ENCODE data around the gene KMT5C. TPM values are rescaled to one million over a fixed set of nuclear protein-coding genes. Genes with fewer than 3 reads are reported as not detected.
A peak's percentile ranks its signal among the peaks of the same experiment; 100 is the strongest.

KMT5C gene
- polyA plus RNA-seq, 3 donors = 0.89 to 26.9 (median 1.5) TPM

DNA sequence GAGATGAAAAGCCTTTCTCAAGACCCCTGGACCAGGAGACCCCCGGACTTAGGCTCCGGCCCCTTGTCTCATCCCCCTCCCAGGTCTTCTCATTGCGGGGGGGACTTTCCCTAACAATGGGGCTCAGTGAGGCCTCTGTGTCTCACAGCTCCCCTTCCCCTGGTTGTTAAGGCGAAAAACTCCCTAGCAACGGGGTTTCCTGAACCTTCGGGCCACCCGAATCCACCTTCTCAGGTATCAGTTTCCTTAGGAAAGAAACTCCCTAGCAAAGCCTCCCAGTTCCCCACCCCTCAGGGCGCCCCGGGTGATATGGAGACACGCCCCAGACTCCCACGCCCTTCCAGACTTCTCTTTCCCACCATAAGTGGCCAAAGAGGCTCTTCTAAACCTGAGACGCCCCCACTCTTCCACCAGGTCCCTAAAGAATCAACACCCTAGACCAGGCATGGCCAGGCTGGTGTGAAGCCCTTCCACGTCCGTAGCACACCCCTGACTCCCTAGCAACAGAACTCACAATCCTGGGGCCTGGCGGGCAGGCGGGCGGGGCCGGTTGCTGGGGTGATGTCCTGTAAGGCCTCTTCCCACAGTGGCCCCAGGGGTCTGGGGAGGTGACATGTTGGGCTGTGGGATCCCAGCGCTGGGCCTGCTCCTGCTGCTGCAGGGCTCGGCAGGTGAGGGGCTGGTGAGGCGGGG, 36.7 kb downstream of the KMT5C start, which contains the start of gene TMEM190:
Gene TMEM190, plus strand, starts transcription at position 586 of the 693 bp plus-strand sequence. Its CDS starts 28 bp downstream, at position 614.
- no peak within 1 kb of the TSS for H3K27ac ChIP-seq (ENCODE audit: low read depth in 1 of 2, low read length in 2 of 2)
- peaks cover 0 to 15% (median 0%) of the 10 kb centered on the region in 7 donors for H3K9me3 Mint-ChIP-seq
- no peak within 1 kb of the TSS for H3K4me2 ChIP-seq (replicated peaks; ENCODE audit: extremely low read depth, low read length, poor library complexity, severe bottlenecking)
- no peaks in the 10 kb centered on the region for H3K4me1 Mint-ChIP-seq
- peaks cover 5 to 68% of the 10 kb centered on the region in 2 donors for H3K27me3 ChIP-seq (ENCODE audit: control insufficient read depth in 2 of 2, insufficient read depth in 2 of 2, low read length in 2 of 2)
- H3K36me3 ChIP-seq (replicated peaks in 1 of 2; ENCODE audit: control insufficient read depth in 1 of 2, insufficient read depth in 2 of 2, low read length in 2 of 2) = no peaks in the 10 kb centered on the region
- H3K4me3 Mint-ChIP-seq = peak within 1 kb of the TSS in 1 of 2 donors; percentile 57
- H3K36me3 Mint-ChIP-seq = no peaks in the 10 kb centered on the region
- H3K79me2 ChIP-seq (ENCODE audit: insufficient read depth, low read length) = no peaks in the 10 kb centered on the region
- H3K27ac Mint-ChIP-seq = peak within 1 kb of the TSS in 1 of 7 donors; percentile 53
- TF ChIP-seq, protein P1, sequence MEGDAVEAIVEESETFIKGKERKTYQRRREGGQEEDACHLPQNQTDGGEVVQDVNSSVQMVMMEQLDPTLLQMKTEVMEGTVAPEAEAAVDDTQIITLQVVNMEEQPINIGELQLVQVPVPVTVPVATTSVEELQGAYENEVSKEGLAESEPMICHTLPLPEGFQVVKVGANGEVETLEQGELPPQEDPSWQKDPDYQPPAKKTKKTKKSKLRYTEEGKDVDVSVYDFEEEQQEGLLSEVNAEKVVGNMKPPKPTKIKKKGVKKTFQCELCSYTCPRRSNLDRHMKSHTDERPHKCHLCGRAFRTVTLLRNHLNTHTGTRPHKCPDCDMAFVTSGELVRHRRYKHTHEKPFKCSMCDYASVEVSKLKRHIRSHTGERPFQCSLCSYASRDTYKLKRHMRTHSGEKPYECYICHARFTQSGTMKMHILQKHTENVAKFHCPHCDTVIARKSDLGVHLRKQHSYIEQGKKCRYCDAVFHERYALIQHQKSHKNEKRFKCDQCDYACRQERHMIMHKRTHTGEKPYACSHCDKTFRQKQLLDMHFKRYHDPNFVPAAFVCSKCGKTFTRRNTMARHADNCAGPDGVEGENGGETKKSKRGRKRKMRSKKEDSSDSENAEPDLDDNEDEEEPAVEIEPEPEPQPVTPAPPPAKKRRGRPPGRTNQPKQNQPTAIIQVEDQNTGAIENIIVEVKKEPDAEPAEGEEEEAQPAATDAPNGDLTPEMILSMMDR (IDR thresholded peaks at IDR 0.05) = no peak
- no peak within 1 kb of the TSS for H3K4me3 ChIP-seq (replicated peaks in 1 of 3; ENCODE audit: low read depth in 2 of 3, low read length in 3 of 3)
- peaks cover 0 to 5% of the 10 kb centered on the region in 2 donors for H3K9me3 ChIP-seq (replicated peaks in 1 of 2; ENCODE audit: control insufficient read depth in 1 of 2, insufficient read depth in 1 of 2, low read length in 2 of 2)
- H4K20me1 ChIP-seq (ENCODE audit: insufficient read depth, low read length) = no peaks in the 10 kb centered on the region
- no peaks in the 10 kb centered on the region for H3K4me1 ChIP-seq (ENCODE audit: control insufficient read depth in 1 of 2, insufficient read depth in 2 of 2, low read length in 2 of 2)
- no peak for DNase-seq
- H3K9ac ChIP-seq (ENCODE audit: insufficient read depth, low read length, poor library complexity, severe bottlenecking) = no peak within 1 kb of the TSS
- no peak within 1 kb of the TSS for H2AFZ ChIP-seq (ENCODE audit: insufficient read depth, low read depth, low read length, poor library complexity, severe bottlenecking)
- peaks cover 56 to 77% (median 58%) of the 10 kb centered on the region in 3 donors for H3K27me3 Mint-ChIP-seq (ENCODE audit: low read depth in 3 of 3)
- WGBS (ENCODE audit: insufficient coverage) = 70% methylated on average over 12 of the region's 21 CpGs
- intact Hi-C loops (cut with micrococcal nuclease) = no loop called here

DNA sequence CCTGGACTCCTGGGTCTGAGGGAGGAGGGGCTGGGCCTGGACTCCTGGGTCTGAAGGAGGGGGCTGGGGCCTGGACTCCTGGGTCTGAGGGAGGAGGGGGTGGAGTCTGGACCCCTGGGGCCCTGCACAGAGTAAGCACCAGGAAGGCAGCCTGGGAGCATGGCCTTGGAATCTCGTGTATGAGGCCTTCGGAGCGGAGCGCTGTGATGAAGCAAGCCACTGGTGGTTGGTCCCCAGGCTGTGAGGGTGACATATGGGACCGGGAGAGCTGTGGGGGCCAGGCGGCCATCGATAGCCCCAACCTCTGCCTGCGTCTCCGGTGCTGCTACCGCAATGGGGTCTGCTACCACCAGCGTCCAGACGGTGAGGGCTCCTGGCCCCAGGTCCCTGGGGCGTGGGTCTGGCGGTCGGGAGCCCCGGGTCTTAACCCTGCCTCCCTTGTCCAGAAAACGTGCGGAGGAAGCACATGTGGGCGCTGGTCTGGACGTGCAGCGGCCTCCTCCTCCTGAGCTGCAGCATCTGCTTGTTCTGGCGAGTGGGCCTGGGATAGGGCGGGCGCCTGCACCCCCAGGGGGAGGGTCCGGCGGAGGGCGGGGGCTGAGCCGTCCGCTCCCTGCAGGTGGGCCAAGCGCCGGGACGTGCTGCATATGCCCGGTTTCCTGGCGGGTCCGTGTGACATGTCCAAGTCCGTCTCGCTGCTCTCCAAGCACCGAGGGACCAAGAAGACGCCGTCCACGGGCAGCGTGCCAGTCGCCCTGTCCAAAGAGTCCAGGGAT, 37.9 kb downstream of the KMT5C start:
- Histone ChIP-seq H3K4me2 (replicated peaks; ENCODE audit: extremely low read depth, low read length, poor library complexity, severe bottlenecking) (no peak overlapping the region), H3K27me3 (ENCODE audit: control insufficient read depth in 2 of 2, insufficient read depth in 2 of 2, low read length in 2 of 2) (peaks cover 0 to 57% of the 10 kb centered on the region in 2 donors), H3K36me3 (replicated peaks in 1 of 2; ENCODE audit: control insufficient read depth in 1 of 2, insufficient read depth in 2 of 2, low read length in 2 of 2) (no peaks in the 10 kb centered on the region), H3K27ac (ENCODE audit: low read depth in 1 of 2, low read length in 2 of 2) (no peak overlapping the region), H3K4me1 (ENCODE audit: control insufficient read depth in 1 of 2, insufficient read depth in 2 of 2, low read length in 2 of 2) (no peaks in the 10 kb centered on the region), H3K9me3 (replicated peaks in 1 of 2; ENCODE audit: control insufficient read depth in 1 of 2, insufficient read depth in 1 of 2, low read length in 2 of 2) (no peaks in the 10 kb centered on the region), H3K4me3 (replicated peaks in 1 of 3; ENCODE audit: low read depth in 2 of 3, low read length in 3 of 3) (no peak overlapping the region), H3K9ac (ENCODE audit: insufficient read depth, low read length, poor library complexity, severe bottlenecking) (no peak overlapping the region), H4K20me1 (ENCODE audit: insufficient read depth, low read length) (no peaks in the 10 kb centered on the region), H2AFZ (ENCODE audit: insufficient read depth, low read depth, low read length, poor library complexity, severe bottlenecking) (no peak overlapping the region), H3K79me2 (ENCODE audit: insufficient read depth, low read length) (no peaks in the 10 kb centered on the region)
- H3K4me3 Mint-ChIP-seq = no peak overlapping the region
- peaks cover 0 to 9% (median 0%) of the 10 kb centered on the region in 7 donors for H3K9me3 Mint-ChIP-seq
- peaks cover 46 to 72% (median 54%) of the 10 kb centered on the region in 3 donors for H3K27me3 Mint-ChIP-seq (ENCODE audit: low read depth in 3 of 3)
- H3K27ac Mint-ChIP-seq = no peak overlapping the region
- TF ChIP-seq, protein P1 (IDR thresholded peaks at IDR 0.05) = no peak
- peaks cover 4% of the 10 kb centered on the region for H3K4me1 Mint-ChIP-seq
- intact Hi-C loops (cut with micrococcal nuclease) = no loop called here
- H3K36me3 Mint-ChIP-seq = peaks cover 0 to 5% of the 10 kb centered on the region in 2 donors
- DNase-seq = no peak
- 57% methylated on average over 42 of the region's 43 CpGs for WGBS (ENCODE audit: insufficient coverage)
